Measurements from ENCODE around the gene PGP.
"Not testable (repeated sequence)": the region's sequence is repeated elsewhere in the genome, so short reads cannot be mapped to it uniquely, and the experiment has no call there.

Gene PGP

GRCh38 chr16:2205967-2206313 is 8.7 kb downstream of the PGP start:
- peak overlapping the region; percentile 97 for H3K9ac ChIP-seq (ENCODE audit: low read length)
- peak overlapping the region; percentile 95; the same call in 1 of the 2 replicates for H3K27ac ChIP-seq (ENCODE audit: low read depth, low read length)
- peaks cover 33% of the 10 kb centered on the region for H3K36me3 ChIP-seq (ENCODE audit: control insufficient read depth, insufficient read depth, low read length)
- no peaks in the 10 kb centered on the region for H3K27me3 ChIP-seq (ENCODE audit: control insufficient read depth, insufficient read depth, low read length)
- no peaks in the 10 kb centered on the region for H3K9me3 ChIP-seq (ENCODE audit: control insufficient read depth, insufficient read depth, low read depth, low read length)
- peaks cover 9% of the 10 kb centered on the region; the same call in 1 of the 2 replicates for H3K4me1 ChIP-seq (ENCODE audit: control insufficient read depth, insufficient read depth, low read length)
- peak overlapping the region; percentile 97 for H3K4me3 ChIP-seq (ENCODE audit: low read depth, low read length)

DNA sequence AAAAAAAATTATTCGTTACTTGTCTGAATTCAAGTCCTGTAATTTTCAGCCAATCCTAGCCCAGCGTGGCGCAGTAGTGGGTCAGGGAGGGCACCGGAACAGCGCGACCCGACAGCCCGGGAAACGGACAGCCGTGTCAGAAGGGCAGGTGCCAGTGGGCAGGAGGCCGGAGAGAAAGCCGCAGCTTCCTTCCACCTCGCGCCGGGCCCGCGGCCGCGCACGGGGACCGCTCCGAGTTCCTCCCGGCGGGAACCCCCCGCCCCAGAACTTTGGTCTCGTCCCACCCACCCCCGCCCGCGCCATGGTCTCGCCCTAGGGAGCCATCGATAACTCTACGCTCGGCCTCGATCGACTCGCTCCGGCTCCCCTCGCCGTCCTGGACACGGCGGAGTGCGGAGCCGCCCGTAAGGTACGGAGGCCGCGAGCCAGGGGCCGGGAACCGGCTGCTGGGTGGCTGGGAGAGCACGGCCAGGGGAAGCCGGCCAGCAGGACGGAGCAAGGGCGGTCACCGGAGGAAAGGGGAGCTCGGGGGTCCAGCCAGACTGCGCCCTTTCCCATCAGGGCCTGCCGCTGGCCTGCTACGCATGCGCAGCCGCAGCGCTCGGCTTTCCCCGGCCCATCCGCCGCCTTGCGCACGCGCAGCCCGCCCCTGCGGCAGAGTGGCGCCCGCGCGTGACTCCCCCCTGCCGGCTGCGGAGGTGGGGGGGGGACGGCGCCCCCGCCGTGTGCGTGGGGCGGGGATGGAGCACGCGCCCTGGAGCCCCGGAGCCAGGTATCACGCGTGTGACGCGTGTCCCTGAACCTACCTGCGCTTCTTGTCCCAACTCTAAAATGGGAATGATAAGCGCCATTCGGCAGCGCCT is 9.3 kb downstream of the PGP start, which contains the start of gene MLST8:
Gene MLST8 (plus strand): TSS at position 351 of the 863 bp plus-strand sequence. CDS start 632 bp downstream, outside the sequence.
- Histone ChIP-seq H3K4me3 (ENCODE audit: low read depth, low read length) (peak within 1 kb of the TSS; percentile 97), H3K4me1 (ENCODE audit: control insufficient read depth, insufficient read depth, low read length) (peaks cover 4% of the 10 kb centered on the region; the same call in 1 of the 2 replicates), H3K9me3 (ENCODE audit: control insufficient read depth, insufficient read depth, low read depth, low read length) (no peaks in the 10 kb centered on the region), H3K27ac (ENCODE audit: low read depth, low read length) (peak within 1 kb of the TSS; percentile 95), H3K27me3 (ENCODE audit: control insufficient read depth, insufficient read depth, low read length) (peaks cover 5% of the 10 kb centered on the region), H3K36me3 (ENCODE audit: control insufficient read depth, insufficient read depth, low read length) (peaks cover 33% of the 10 kb centered on the region), H3K9ac (ENCODE audit: low read length) (peak within 1 kb of the TSS; percentile 97)

GRCh38 chr16:2204416-2205103 is 10.1 kb downstream of the PGP start:
- peak overlapping the region; percentile 95; the same call in 1 of the 2 replicates for H3K27ac ChIP-seq (ENCODE audit: low read depth, low read length)
- H3K4me3 ChIP-seq (ENCODE audit: low read depth, low read length), result peak overlapping the region; percentile 97
- H3K9me3 ChIP-seq (ENCODE audit: control insufficient read depth, insufficient read depth, low read depth, low read length), result no peaks in the 10 kb centered on the region
- peaks cover 30% of the 10 kb centered on the region for H3K36me3 ChIP-seq (ENCODE audit: control insufficient read depth, insufficient read depth, low read length)
- peaks cover 4% of the 10 kb centered on the region; the same call in 1 of the 2 replicates for H3K4me1 ChIP-seq (ENCODE audit: control insufficient read depth, insufficient read depth, low read length)
- peaks cover 12% of the 10 kb centered on the region for H3K27me3 ChIP-seq (ENCODE audit: control insufficient read depth, insufficient read depth, low read length)
- peak overlapping the region; percentile 97 for H3K9ac ChIP-seq (ENCODE audit: low read length)

DNA sequence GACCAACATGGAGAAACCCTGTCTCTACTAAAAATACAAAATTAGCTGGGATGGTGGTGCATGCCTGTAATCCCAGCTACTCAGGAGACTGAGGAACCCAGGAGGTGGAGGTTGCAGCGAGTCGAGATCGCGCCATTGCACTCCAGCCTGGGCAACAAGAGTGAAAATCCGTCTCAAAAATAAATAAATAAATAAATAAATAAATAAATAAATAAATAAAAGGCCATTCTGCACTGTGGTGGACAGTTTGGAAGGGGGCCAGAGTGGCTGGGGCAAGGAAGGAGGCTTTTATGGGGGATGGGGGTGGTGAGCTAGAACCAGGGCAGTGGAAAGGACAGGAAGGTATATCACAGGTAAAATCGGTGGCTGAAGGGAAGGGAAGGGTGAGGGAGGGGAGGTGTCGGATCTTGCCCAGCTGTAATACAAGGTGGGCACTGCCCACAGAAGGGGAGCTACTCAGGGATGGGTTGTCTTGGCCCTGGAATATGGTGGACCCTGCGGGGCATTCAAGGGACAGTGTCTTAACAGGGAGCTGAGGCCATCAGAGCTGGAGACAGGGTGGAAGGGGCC is 11.4 kb downstream of the PGP start:
- not testable (repeated sequence) for H3K27ac ChIP-seq (ENCODE audit: low read depth, low read length); H3K9me3 ChIP-seq (ENCODE audit: control insufficient read depth, insufficient read depth, low read depth, low read length); H3K4me3 ChIP-seq (ENCODE audit: low read depth, low read length); H3K9ac ChIP-seq (ENCODE audit: low read length); H3K4me1 ChIP-seq (ENCODE audit: control insufficient read depth, insufficient read depth, low read length)
- peaks cover 16% of the 10 kb centered on the region for H3K36me3 ChIP-seq (ENCODE audit: control insufficient read depth, insufficient read depth, low read length)
- H3K27me3 ChIP-seq (ENCODE audit: control insufficient read depth, insufficient read depth, low read length), result peaks cover 25% of the 10 kb centered on the region

DNA sequence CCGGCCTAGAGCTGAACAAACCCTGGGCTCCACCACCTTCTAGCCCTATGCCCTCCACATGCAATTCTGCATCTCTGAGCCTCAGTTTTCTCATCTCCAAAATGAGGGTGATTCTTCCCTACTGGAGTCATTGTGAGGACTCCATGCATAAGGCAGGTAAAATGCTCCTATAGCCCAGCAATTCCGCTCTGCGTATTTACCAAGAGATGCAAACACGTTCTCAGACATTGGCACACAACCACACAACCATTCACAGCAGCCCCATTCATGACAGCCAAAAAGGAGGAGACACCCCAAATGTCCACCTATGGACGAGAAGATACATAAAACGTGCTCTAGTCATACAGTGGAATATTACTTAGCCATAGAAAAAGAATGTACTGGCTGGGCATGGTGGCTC is 14.3 kb downstream of the PGP start:
- no peak overlapping the region for H3K9ac ChIP-seq (ENCODE audit: low read length)
- H3K27ac ChIP-seq (ENCODE audit: low read depth, low read length), result no peak overlapping the region
- H3K4me3 ChIP-seq (ENCODE audit: low read depth, low read length), result no peak overlapping the region
- H3K9me3 ChIP-seq (ENCODE audit: control insufficient read depth, insufficient read depth, low read depth, low read length), result no peaks in the 10 kb centered on the region
- no peaks in the 10 kb centered on the region; the same call in 1 of the 2 replicates for H3K4me1 ChIP-seq (ENCODE audit: control insufficient read depth, insufficient read depth, low read length)
- H3K36me3 ChIP-seq (ENCODE audit: control insufficient read depth, insufficient read depth, low read length), result no peaks in the 10 kb centered on the region
- H3K27me3 ChIP-seq (ENCODE audit: control insufficient read depth, insufficient read depth, low read length), result peaks cover 47% of the 10 kb centered on the region

- H3K27me3 ChIP-seq (ENCODE audit: control insufficient read depth, insufficient read depth, low read length), result peaks cover 53% of the 10 kb centered on the region
- no peaks in the 10 kb centered on the region for H3K36me3 ChIP-seq (ENCODE audit: control insufficient read depth, insufficient read depth, low read length)
- no peak overlapping the region for H3K9ac ChIP-seq (ENCODE audit: low read length)
- H3K4me1 ChIP-seq (ENCODE audit: control insufficient read depth, insufficient read depth, low read length), result no peaks in the 10 kb centered on the region; the same call in 1 of the 2 replicates
- H3K27ac ChIP-seq (ENCODE audit: low read depth, low read length), result no peak overlapping the region
- H3K9me3 ChIP-seq (ENCODE audit: control insufficient read depth, insufficient read depth, low read depth, low read length), result no peaks in the 10 kb centered on the region
- no peak overlapping the region for H3K4me3 ChIP-seq (ENCODE audit: low read depth, low read length)
Observed at GRCh38 chr16:2199621-2200139, 15.0 kb downstream of the PGP start.

- Histone ChIP-seq H3K4me1 (ENCODE audit: control insufficient read depth, insufficient read depth, low read length) (no peaks in the 10 kb centered on the region), H3K27ac (ENCODE audit: low read depth, low read length) (no peak overlapping the region), H3K4me3 (ENCODE audit: low read depth, low read length) (no peak overlapping the region), H3K36me3 (ENCODE audit: control insufficient read depth, insufficient read depth, low read length) (no peaks in the 10 kb centered on the region), H3K9ac (ENCODE audit: low read length) (no peak overlapping the region), H3K27me3 (ENCODE audit: control insufficient read depth, insufficient read depth, low read length) (peaks cover 59% of the 10 kb centered on the region), H3K9me3 (ENCODE audit: control insufficient read depth, insufficient read depth, low read depth, low read length) (no peaks in the 10 kb centered on the region)
Observed at GRCh38 chr16:2199095-2199494, 15.5 kb downstream of the PGP start.

DNA sequence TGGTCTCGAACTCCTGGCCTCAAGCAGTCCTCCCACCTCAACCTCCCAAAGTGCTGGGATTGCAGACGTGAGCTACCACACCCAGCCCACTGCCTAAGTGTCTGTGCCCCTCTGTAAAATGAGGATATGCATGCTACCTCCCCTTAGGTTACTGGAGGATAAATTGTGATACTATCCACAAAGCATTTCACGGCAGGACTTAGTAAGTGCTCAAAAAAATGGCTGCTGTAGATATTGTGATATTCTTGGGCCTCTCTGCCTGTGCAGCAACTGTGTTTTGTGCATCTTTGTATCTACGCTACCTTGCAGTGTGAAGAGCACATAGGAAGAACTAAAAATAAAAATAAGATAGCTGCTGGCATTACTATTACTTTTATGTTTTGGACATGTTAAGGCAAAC is 16.4 kb downstream of the PGP start:
- Histone ChIP-seq H3K27ac (ENCODE audit: low read depth, low read length) (no peak overlapping the region), H3K36me3 (ENCODE audit: control insufficient read depth, insufficient read depth, low read length) (no peaks in the 10 kb centered on the region), H3K27me3 (ENCODE audit: control insufficient read depth, insufficient read depth, low read length) (peaks cover 62% of the 10 kb centered on the region), H3K9me3 (ENCODE audit: control insufficient read depth, insufficient read depth, low read depth, low read length) (no peaks in the 10 kb centered on the region), H3K4me3 (ENCODE audit: low read depth, low read length) (no peak overlapping the region), H3K9ac (ENCODE audit: low read length) (no peak overlapping the region), H3K4me1 (ENCODE audit: control insufficient read depth, insufficient read depth, low read length) (no peaks in the 10 kb centered on the region)

- Histone ChIP-seq H3K27ac (ENCODE audit: low read depth, low read length) (no peak overlapping the region), H3K4me3 (ENCODE audit: low read depth, low read length) (no peak overlapping the region), H3K36me3 (ENCODE audit: control insufficient read depth, insufficient read depth, low read length) (no peaks in the 10 kb centered on the region), H3K9me3 (ENCODE audit: control insufficient read depth, insufficient read depth, low read depth, low read length) (no peaks in the 10 kb centered on the region), H3K9ac (ENCODE audit: low read length) (no peak overlapping the region), H3K27me3 (ENCODE audit: control insufficient read depth, insufficient read depth, low read length) (peaks cover 62% of the 10 kb centered on the region), H3K4me1 (ENCODE audit: control insufficient read depth, insufficient read depth, low read length) (no peaks in the 10 kb centered on the region)
Observed at GRCh38 chr16:2197765-2198164, 16.9 kb downstream of the PGP start.

- Histone ChIP-seq H3K4me3 (ENCODE audit: low read depth, low read length) (peak overlapping the region; percentile 47), H3K27me3 (ENCODE audit: control insufficient read depth, insufficient read depth, low read length) (peaks cover 62% of the 10 kb centered on the region), H3K36me3 (ENCODE audit: control insufficient read depth, insufficient read depth, low read length) (no peaks in the 10 kb centered on the region), H3K9ac (ENCODE audit: low read length) (no peak overlapping the region), H3K4me1 (ENCODE audit: control insufficient read depth, insufficient read depth, low read length) (no peaks in the 10 kb centered on the region), H3K9me3 (ENCODE audit: control insufficient read depth, insufficient read depth, low read depth, low read length) (no peaks in the 10 kb centered on the region), H3K27ac (ENCODE audit: low read depth, low read length) (no peak overlapping the region)
Observed at GRCh38 chr16:2196981-2197511, 17.6 kb downstream of the PGP start.

Measured in HUES6 (cell line).